GM18520 (cell line): ENCODE results near the gene C12orf42.
"Not testable (repeated sequence)": the region's sequence is repeated elsewhere in the genome, so short reads cannot be mapped to it uniquely, and the experiment has no call there.

Source experiments
- ATAC-seq: cut with Tn5 transposase; IDR thresholded peaks from one replicate; pipeline ENCODE4 v1.9.1; 2021; ENCODE audit not compliant: unreplicated experiment

Gene C12orf42

DNA sequence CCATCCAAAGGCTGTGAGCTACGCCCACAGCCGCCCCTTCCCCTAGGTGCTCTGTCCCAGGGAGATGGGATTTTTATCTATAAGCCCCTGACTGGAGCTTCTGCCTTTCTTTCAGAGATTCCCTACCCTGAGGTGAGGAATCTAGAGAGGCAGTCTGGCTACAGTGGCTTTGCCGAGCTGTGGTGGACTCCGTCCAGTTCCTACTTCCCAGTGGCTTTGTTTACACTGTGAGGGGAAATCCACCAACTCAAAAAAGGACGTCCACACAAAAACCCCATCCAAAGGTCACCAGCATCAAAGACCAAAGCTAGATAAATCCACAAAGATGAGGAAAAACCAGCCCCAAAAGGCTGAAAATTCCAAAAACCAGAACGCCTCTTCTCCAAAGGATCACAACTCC lies 70.1 kb downstream of the C12orf42 start:
- ATAC-seq: not testable (repeated sequence)

DNA sequence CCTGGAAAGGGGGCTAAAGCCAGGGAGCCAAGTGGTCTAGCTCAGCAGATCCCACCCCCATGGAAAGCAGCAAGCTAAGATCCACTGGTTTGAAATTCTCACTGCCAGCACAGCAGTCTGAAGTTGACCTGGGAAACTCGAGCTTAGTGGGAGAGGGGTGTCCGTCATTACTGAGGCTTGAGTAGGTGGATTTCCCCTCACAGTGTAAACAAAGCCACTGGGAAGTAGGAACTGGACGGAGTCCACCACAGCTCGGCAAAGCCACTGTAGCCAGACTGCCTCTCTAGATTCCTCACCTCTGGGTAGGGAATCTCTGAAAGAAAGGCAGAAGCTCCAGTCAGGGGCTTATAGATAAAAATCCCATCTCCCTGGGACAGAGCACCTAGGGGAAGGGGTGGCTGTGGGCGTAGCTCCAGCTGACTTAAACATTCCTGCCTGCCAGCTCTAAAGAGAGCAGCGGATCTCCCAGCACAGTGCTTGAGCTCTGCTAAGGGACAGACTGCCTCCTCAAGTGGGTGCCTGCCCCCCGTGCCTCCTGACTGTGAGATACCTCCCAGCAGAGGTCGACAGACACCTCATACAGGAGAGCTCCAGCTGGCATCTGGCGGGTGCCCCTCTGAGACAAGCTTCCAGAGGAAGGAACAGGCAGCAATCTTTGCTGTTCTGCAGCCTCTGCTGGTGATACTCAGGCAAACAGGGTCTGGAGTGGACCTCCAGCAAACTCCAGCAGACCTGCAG lies 70.8 kb downstream of the C12orf42 start:
- ATAC-seq: not testable (repeated sequence)

DNA sequence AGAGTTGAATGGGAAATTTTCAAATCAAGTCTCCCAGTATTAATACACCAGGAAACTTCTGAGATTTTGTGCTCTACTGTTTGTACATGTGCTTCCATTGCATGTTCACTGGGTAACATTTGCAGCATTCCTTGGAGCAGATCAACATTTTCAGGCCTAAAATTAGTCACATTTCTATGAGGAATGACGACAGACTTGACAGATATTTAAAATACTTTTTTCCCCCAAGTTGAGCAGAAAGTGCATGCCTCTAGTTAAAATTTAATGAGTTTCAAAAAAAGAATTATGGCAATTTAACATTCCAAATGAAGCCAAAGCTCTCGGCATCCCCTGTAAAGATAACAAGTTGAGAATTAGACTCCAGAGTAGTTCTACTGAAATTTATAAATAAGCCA lies 72.3 kb downstream of the C12orf42 start:
- no peak for ATAC-seq

DNA sequence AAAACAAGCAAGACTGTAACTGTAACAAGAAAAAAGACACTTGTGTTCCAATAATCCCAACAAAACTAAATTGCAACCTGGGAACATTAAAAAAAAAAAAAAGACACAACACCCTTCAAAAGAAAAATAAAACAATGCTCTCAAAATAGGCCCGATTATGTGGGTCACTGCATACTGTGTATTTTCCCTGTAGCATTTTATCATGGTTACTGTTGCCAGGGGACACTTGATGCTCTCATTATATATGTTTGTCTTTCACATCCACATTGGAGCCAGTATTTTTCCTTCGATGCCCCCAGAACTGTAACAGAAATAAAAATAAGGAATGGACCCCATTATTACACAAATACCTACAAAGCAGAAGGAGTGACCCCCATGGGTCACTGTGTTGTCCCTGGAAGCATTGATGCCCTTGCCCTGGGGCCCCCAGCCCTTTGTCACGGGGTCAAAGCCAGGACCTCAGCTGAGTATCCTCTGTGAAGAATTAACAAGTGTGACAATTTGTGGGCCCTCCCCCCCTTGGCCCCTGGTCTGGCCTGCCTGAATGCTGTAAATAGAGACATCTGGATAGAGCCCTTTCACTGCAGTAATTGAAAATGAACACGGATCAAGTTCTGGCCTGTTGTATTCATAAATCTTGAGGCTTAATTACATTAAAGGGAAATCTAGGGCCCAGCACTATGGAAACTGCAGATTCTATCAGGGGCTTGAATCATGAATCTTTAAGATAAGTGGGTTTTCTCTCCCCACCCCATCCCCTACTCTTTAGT lies 72.8 kb downstream of the C12orf42 start:
- ATAC-seq: no peak

DNA sequence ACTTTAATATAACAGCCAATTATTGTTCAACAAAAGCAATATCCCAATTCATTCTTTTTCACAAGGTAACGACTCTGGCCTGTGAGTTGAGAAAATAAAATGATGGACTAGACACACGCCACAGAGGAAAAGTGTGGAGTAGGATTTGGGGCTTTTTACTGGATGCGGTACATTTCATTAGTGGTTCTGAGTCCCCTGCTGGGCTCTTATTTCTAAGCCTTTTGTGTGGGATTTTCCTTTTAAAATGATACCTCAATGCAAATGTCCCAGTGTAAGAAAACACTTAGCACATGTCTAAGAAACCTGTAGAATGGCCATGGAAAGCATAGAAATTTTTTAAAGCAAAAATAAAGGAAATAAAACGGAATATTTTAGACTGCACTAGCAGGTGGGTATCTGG lies 73.4 kb downstream of the C12orf42 start:
- ATAC-seq: no peak

DNA sequence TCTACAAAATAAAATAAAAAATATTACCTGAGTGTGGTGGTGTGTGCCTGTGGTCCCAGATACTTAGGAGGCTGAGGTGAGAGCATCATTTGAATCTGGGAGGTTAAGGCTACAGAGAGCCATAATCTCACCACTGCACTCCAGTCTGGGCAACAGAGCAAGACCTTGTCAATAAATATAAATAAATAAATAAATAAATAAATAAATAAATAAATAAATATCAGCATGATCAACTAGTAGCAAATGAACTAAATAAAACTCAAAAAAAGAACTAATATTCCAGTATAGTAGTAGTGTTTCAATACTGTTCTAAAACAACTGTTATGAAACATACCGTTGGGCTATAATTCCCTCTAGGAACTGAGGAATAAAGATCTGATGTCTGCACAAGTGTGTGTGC lies 74.4 kb downstream of the C12orf42 start:
- ATAC-seq: no peak

DNA sequence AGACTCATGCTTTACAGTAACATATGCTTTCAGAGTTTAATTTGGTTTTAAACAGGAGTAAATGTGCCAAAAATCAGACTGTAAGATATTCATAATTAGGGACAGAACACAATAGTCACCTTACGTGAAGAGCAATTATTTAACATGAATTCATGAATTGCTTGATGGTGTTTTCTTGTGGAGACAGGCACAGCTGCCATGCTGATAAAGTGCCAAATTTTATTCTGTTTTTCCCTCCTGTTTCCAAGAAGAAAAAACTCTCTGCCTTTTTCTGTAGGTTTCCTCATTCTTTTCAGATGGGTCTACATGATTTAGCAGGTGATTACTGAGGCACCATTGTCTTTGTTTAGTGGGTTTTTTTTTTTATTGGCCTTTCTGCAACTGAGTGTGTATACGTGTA lies 80.1 kb downstream of the C12orf42 start:
- ATAC-seq: no peak

DNA sequence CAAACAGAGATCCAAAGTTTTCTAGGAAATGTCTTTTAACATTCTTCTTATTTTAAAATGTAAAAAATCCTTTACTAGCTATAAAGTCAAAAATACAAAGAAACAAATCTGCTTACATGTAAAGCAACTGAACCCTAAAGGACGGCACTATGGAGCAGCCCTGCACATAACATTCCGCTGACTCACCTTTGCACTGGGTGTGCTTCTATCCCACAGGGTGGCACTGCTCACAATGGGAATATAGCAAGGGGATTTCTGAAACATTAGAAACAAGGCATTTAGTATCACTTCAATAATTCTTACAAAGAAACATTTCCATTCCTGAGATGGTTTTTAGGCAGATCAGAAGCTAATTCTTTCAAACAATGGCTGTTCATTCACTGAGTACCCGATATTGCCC lies 94.3 kb downstream of the C12orf42 start:
- no peak for ATAC-seq

DNA sequence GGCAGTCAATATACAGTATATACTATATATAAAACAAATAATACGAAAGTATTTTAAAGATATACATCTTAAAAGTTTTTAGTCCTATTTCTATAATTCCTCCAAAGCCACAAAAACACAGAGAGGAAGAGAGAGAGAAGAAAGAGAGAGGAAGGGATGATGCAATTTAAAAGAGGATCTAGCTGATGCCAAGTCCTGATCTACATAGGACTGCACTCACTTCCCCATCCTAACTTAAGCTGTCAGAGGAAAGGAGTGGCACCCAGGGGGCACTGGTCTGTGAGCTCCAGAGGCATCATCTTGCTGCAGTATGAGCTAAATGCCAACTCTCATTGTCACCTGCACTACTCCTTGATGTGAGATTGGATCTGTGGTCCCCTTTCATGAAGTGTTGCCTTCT lies 95.8 kb downstream of the C12orf42 start:
- no peak for ATAC-seq

DNA sequence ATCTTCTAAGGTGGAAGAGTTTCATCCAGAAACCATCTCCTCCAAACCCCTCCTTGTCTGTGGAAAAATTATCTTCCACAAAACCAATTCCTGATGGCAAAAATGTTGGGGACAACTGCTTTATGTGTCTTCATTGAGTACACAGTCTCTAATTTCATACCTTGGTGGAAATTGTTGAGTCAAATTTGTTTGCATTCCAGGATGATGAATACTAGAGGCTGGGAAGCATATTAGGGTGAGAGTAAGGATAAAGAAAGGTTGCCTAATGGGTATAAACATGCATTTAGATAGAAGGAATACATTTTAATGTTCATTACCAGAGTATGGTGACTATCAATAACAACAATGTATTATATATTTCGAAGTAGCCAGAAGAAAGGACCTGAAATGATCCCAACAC lies 98.2 kb downstream of the C12orf42 start:
- ATAC-seq: no peak

DNA sequence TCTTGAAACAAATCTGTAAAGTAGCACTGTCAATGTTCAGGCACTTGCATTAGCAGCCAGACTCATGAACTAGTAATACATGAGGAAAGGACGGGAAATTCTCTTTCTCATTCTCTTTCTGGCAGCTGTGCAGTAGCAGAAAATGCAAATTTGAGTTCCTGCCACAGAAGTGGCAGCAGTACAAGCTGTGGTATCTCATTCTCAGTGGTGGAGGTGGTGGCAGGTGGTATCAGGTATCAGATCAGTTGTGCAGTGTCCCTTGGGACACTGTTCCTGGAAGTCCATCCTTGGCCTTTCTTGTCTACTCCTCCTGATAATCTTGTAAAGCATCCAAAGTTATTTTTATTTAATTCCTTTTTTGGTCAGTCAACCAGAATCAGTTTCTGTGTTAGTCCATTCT lies 103.0 kb downstream of the C12orf42 start:
- ATAC-seq: peak; percentile 84

DNA sequence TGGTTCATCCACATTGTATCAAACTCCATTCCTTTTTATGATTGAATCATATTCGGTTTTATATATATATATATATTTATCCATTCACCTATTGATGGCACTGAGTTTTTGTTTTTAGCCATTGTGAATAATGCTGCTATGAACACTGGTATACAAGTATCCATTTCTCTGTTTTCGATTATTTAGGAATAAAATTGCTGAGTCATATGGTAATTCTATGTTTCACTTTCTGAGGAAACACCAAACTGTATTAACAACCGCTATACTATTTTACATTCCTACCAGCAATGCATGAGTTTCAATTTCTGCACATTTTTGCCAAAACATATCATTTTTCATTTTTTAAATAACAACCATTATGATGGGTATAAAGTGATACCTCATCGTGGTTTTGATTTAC lies 104.7 kb downstream of the C12orf42 start:
- ATAC-seq: no peak

DNA sequence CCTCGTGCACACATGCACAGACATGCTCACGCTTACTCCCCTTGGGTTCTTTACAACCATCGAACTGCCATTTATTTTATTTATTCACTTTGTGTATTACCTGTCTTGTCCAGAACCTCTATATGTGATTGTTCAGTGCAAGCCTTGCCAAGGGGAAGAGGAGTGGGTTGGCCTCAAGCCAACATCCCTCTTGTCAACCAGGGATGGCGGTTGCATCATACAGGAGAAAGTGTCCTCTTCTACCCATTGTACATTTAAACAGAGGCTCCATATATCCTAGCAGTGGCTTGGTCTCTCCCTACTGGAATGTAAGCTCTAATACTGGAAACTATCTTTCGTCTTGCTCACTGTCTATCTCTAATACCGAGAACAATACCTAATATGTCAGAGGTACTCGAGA lies 108.4 kb downstream of the C12orf42 start:
- no peak for ATAC-seq

DNA sequence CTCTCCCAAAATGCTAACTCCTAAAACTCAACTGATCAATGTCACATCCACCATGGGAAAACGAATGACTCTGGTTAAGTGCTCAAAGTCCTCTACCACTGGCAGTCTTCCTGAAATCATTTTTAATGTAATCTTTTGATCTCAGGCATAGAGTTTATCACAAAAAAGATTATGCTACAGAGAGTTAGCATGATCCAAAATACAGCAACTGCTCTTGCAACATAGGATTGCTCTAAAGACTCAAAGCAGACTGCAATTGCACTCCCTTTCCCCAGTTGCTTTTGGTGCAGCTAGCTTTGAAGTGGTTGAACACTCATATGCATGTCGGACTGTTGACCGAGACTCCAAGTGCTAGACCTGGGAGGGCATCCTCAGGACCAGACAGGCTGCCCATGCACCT lies 109.3 kb downstream of the C12orf42 start:
- no peak for ATAC-seq

DNA sequence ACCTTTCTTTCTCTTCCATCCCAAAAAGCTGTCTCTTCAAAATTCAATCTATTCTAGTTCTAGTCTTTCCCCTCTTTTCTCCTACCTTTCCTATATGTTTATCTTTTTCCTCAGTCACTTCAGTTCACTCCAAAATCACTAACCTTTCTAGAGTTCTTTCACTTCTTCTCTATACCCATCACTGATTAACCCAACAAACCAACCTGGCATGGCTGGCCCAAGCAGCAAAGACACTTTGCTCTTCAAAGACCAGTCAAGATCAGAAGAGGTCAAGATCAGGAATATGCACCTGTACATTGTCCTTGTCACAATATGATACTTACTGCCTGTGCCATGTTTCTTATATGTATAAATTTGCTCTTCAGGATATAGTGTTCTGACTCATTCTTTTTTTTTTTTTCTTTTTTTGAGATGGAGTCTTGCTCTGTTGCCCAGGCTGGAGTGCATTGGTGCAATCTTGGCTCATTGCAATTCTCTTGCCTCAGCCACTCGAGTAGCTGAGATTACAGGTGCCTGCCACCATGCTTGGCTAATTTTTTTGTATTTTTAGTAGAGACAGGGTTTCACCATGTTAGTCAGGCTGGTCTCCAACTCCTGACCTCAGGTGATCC lies 112.9 kb downstream of the C12orf42 start:
- ATAC-seq: no peak

DNA sequence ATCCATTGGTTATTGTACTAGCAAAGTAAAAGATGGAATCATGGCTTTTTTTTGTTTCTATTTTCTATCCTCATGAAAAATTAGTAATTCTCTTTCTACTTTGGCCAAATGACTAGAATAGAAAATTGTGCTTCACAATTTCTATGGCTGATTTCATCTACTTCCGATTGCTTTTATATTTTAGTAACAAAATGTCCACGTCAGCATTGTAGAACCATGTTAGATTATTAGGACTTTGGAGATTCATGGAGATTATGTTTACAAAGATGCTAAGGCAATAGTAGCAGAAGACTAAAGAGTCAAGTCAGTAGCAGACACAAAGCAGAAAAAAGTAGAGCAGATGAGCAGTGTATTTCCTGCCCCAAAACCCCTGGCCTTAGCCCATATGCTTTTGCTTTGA lies 113.6 kb downstream of the C12orf42 start:
- no peak for ATAC-seq

DNA sequence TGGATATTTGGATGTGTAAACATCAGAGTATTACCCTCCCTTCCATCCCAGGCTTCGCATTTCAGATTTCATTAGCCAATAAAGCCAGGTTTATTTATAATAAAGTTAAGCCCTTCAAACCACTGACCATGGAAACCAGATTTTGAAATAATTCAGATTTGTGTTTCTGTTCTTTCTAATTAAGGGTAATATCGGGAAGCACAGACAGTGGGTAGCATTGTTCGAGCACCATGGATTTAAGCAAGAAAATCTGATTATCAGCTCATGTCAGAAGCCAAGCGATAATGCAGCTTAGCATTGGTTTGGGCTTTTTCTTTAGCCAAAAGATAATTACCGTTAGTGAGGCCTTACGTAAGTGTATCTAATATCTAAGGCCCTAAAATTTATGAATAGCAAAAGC lies 116.1 kb downstream of the C12orf42 start:
- ATAC-seq: no peak

DNA sequence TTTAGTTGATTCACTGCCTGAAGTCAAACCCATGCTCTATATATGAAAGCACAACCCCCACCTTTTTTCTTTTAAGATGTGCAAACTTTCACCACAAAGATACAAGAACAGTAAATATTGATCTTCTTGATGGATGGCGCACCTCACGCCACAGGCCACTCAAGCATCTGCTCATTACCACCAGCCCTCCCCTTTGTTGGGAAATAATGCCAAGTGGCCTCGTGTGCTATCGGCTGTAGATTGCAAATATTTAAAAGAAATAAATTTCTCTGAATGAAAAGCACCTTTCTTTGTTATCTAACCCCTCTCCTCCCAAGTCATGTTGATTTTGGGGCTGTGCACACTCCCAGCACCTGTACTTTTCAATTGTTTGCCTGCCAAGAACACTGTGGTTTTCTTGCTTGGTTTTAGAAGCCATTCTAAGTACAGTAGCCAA lies 122.7 kb downstream of the C12orf42 start:
- ATAC-seq: no peak

DNA sequence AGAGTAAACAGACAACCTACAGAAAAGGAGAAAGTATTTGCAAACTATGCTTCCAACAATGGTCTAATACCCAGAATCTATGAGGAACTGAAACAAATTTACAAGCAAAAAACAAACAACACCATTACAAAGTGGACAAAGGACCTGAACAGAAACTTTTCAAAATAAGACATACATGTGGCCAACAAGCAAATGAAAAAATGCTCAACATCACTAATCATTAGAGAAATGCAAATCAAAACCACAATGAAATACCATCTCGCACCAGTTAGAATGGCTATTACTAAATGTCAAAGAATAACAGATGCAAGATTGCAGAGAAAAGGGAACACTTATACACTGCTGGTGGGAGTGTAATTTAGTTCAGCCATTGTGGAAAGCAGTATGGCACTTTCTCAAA lies 125.8 kb downstream of the C12orf42 start:
- ATAC-seq: peak; percentile 79

DNA sequence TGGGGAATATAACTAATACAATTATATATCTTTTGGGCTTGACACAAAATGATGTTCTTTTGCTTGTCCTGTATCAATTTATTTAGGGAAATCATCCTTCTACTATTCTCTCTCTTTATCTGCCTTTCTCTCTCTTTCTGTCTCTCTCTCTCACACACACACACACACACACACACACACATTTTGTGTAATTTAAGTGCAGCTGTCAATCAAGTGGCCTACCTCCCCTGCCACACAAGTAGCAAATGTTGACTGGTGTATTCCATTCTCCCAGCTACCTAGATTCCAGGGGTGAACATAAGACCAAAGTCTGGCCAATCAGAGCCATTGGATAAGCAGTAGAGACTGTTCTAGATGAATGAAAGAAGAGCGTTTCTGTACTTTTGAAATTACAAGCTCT lies 127.6 kb downstream of the C12orf42 start:
- no peak for ATAC-seq

DNA sequence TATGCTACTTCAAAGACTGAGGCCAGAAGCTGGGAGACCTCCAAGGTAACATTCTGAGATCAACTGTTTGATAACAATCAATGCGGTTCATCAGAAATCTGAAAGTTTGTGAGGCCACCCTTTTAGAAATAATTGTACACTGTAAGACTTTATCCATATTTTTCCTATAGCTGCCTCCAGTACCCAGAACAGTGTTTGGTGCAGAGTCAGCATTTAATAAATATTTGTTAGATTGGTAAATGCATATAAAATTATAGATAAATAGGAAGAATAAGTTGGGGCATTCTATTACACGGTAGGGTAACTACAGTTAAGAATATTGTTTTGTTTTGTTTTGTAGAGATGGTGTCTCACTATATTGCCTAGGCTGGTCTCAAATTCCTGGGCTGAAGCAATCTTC lies 141.4 kb downstream of the C12orf42 start:
- no peak for ATAC-seq

DNA sequence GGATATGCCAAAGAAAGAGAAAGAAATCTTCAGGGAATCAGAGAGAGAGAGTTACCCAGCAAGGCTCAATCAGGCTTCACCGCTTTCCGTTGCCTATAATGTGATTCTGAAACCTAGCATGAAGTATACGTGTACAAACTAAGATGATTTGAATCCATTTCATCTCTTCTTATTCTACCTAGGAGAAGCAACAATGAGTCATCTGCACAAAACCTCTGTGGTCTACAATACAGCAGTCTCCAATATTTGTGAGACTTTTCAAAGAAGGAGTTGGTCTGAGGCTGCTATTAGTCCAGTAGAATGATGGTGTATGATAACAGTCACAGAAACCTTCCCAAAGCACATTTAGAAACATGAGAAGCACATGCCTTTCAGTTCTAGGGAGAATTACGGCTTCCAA lies 141.9 kb downstream of the C12orf42 start:
- no peak for ATAC-seq
